Dermis blood vessel endothelial cell (primary cell): ENCODE results near the gene CDKL1. TPM values are rescaled to one million over a fixed set of nuclear protein-coding genes. Genes with fewer than 3 reads are reported as not detected.
A peak's percentile ranks its signal among the peaks of the same experiment; 100 is the strongest.
"Not testable (repeated sequence)": the region's sequence is repeated elsewhere in the genome, so short reads cannot be mapped to it uniquely, and the experiment has no call there.

ENCODE experiments used
- DNase-seq: peaks from one replicate; pipeline ENCODE4 v3.0.0; 2010
- total RNA-seq: library from RNA; depleted of rRNA; stranded (reverse); fragments of >200 nt; gene quantifications from 2 replicates; pipeline ENCODE4 v1.2.3, GENCODE V29; 2014

Gene CDKL1
- total RNA-seq, 1 donor from 2014 or later = 15.0 TPM

GRCh38 chr14:50387548-50387947 is 9.1 kb downstream of the CDKL1 start:
- DNase-seq = no peak

- no peak for DNase-seq
Measured at GRCh38 chr14:50383618-50384225, 13.0 kb downstream of the CDKL1 start.

- no peak for DNase-seq
Measured at GRCh38 chr14:50381823-50382287, 14.8 kb downstream of the CDKL1 start.

- no peak for DNase-seq
Measured at GRCh38 chr14:50381008-50381407, 15.7 kb downstream of the CDKL1 start.

GRCh38 chr14:50380455-50380854 is 16.2 kb downstream of the CDKL1 start:
- no peak for DNase-seq

- DNase-seq = no peak
Measured at GRCh38 chr14:50379563-50379962, 17.1 kb downstream of the CDKL1 start.

GRCh38 chr14:50377550-50378085 is 19.1 kb downstream of the CDKL1 start:
- no peak for DNase-seq

- no peak for DNase-seq
Measured at GRCh38 chr14:50375760-50376159, 20.9 kb downstream of the CDKL1 start.

GRCh38 chr14:50373959-50374358 is 22.7 kb downstream of the CDKL1 start:
- no peak for DNase-seq

- no peak for DNase-seq
Measured at GRCh38 chr14:50371546-50371945, 25.1 kb downstream of the CDKL1 start.

GRCh38 chr14:50366589-50366988 is 30.1 kb downstream of the CDKL1 start:
- DNase-seq = no peak

- no peak for DNase-seq
Measured at GRCh38 chr14:50366115-50366514, 30.6 kb downstream of the CDKL1 start.

- DNase-seq = not testable (repeated sequence)
Measured at GRCh38 chr14:50365572-50365971, 31.1 kb downstream of the CDKL1 start.

GRCh38 chr14:50364792-50365191 is 31.9 kb downstream of the CDKL1 start:
- DNase-seq = no peak

GRCh38 chr14:50363714-50364111 is 33.0 kb downstream of the CDKL1 start:
- peak; percentile 52 for DNase-seq

- DNase-seq = no peak
Measured at GRCh38 chr14:50362764-50363713, 33.6 kb downstream of the CDKL1 start.

- DNase-seq = not testable (repeated sequence)
Measured at GRCh38 chr14:50361473-50362403, 34.9 kb downstream of the CDKL1 start.

GRCh38 chr14:50360851-50361250 is 35.8 kb downstream of the CDKL1 start:
- no peak for DNase-seq

GRCh38 chr14:50360093-50360492 is 36.6 kb downstream of the CDKL1 start:
- DNase-seq = no peak

- DNase-seq = no peak
Measured at GRCh38 chr14:50359631-50360030, 37.0 kb downstream of the CDKL1 start.

GRCh38 chr14:50357753-50358395 is 38.8 kb downstream of the CDKL1 start:
- no peak for DNase-seq

- no peak for DNase-seq
Measured at GRCh38 chr14:50357124-50357523, 39.6 kb downstream of the CDKL1 start.
